ENCODE measurements around the gene INIP. TPM values are rescaled to one million over a fixed set of nuclear protein-coding genes. Genes with fewer than 3 reads are reported as not detected.
A peak's percentile ranks its signal among the peaks of the same experiment; 100 is the strongest.

The INIP gene
- total RNA-seq, 1 donor from 2014 or later: 23.3 TPM

- peaks cover 26% of the 10 kb centered on the region for H3K36me3 Mint-ChIP-seq
- TF ChIP-seq CTCF (IDR thresholded peaks at IDR 0.05; ENCODE audit: unreplicated experiment): no peak
- DNase-seq (ENCODE audit: low spot score in 2 of 2, unreplicated experiment in 2 of 2): no peak
- H3K4me3 Mint-ChIP-seq: no peak overlapping the region
- H3K9me3 Mint-ChIP-seq: peaks cover 16% of the 10 kb centered on the region
- H3K4me1 Mint-ChIP-seq: peaks cover 8% of the 10 kb centered on the region
- no peaks in the 10 kb centered on the region for H3K27me3 Mint-ChIP-seq (ENCODE audit: low read depth)
- H3K27ac Mint-ChIP-seq: peak overlapping the region; percentile 67
Observed at GRCh38 chr9:112655668-112656067, 62.2 kb downstream of the INIP start.

DNA sequence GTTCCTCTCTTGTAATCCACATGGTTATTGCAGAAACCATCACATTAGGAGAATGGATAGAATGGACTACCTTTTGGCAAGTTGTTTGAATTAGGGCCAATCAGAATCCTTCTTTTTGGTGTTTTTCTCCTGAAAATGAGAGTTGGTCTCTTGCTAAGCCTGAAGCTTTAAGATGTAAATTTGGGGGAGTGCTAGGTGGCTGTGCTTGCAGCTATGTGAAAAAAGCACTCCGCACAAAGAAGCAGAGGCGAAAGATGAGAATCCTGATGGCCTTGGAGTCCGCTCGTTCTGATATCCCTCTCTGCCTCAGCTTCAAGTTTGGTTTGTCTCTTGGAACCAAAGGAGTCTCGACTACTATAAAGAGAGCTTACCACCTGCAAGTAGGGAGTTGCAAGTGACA is 63.6 kb downstream of the INIP start:
- no peak for DNase-seq (ENCODE audit: low spot score in 2 of 2, unreplicated experiment in 2 of 2)
- Mint-ChIP-seq H3K27ac (no peak overlapping the region), H3K9me3 (peaks cover 26% of the 10 kb centered on the region), H3K4me1 (peaks cover 8% of the 10 kb centered on the region), H3K27me3 (ENCODE audit: low read depth) (no peaks in the 10 kb centered on the region), H3K4me3 (no peak overlapping the region), H3K36me3 (peaks cover 34% of the 10 kb centered on the region)
- no peak for TF ChIP-seq CTCF (IDR thresholded peaks at IDR 0.05; ENCODE audit: unreplicated experiment)

GRCh38 chr9:112648624-112649023 is 69.3 kb downstream of the INIP start:
- Mint-ChIP-seq H3K27me3 (ENCODE audit: low read depth) (no peaks in the 10 kb centered on the region), H3K4me1 (no peaks in the 10 kb centered on the region), H3K9me3 (peaks cover 41% of the 10 kb centered on the region), H3K36me3 (peaks cover 58% of the 10 kb centered on the region), H3K27ac (no peak overlapping the region), H3K4me3 (no peak overlapping the region)
- TF ChIP-seq CTCF (IDR thresholded peaks at IDR 0.05; ENCODE audit: unreplicated experiment): no peak
- DNase-seq (ENCODE audit: low spot score in 2 of 2, unreplicated experiment in 2 of 2): no peak

- Mint-ChIP-seq H3K27me3 (ENCODE audit: low read depth) (no peaks in the 10 kb centered on the region), H3K9me3 (peaks cover 37% of the 10 kb centered on the region), H3K36me3 (peaks cover 53% of the 10 kb centered on the region), H3K27ac (no peak overlapping the region), H3K4me1 (no peaks in the 10 kb centered on the region), H3K4me3 (no peak overlapping the region)
- no peak for DNase-seq (ENCODE audit: low spot score in 2 of 2, unreplicated experiment in 2 of 2)
- no peak for TF ChIP-seq CTCF (IDR thresholded peaks at IDR 0.05; ENCODE audit: unreplicated experiment)
Observed at GRCh38 chr9:112647596-112647995, 70.3 kb downstream of the INIP start.

DNA sequence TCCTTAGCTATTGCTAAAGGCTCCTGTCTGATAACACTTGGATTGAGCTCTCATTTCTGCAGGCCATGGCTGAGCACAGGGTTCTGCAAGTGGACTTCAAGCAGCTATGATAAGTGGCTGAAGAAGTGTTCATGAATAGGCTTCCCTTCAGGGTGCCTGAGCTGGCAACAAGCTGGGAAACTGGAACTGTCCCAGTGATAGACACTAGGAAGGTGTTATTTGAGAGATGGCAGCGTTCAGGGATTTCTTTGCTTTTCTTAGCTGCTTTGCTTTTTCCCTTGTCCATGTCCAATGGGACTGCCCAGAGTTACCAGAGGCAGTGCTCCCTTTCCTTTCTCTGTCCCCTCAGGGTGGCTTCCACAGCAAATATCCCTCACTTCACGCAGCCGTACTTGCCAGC is 75.8 kb downstream of the INIP start:
- no peak for DNase-seq (ENCODE audit: low spot score in 2 of 2, unreplicated experiment in 2 of 2)

More for the DNA sequence above, 75.8 kb downstream of the INIP start:
- peaks cover 36% of the 10 kb centered on the region for H3K9me3 Mint-ChIP-seq
- H3K4me1 Mint-ChIP-seq: no peaks in the 10 kb centered on the region
- peaks cover 45% of the 10 kb centered on the region for H3K36me3 Mint-ChIP-seq
- no peak overlapping the region for H3K4me3 Mint-ChIP-seq
- no peaks in the 10 kb centered on the region for H3K27me3 Mint-ChIP-seq (ENCODE audit: low read depth)
- H3K27ac Mint-ChIP-seq: no peak overlapping the region
- no peak for TF ChIP-seq CTCF (IDR thresholded peaks at IDR 0.05; ENCODE audit: unreplicated experiment)

Data from mesothelial cell of epicardium (in vitro differentiated cells).